OCI-LY1 (cell line): ENCODE results near the gene PRRC1.

ENCODE experiments used
- CTCF ChIP-seq: fragments of 200-600 bp; sonication (generic), shearing (Covaris generic); IDR thresholded peaks from 2 replicates; pipeline ENCODE4 v1.5.1; 2017; ENCODE audit warnings: mild to moderate bottlenecking, antibody characterized with exemption, low read length, moderate library complexity, mixed read lengths
- EZH2 ChIP-seq: fragments of 200-600 bp; sonication (generic), shearing (Covaris generic); IDR thresholded peaks from 2 replicates; pipeline ENCODE4 v1.8.0; 2017; ENCODE audit warnings: borderline replicate concordance, mixed run types, mild to moderate bottlenecking, antibody characterized with exemption, low read length, moderate library complexity, mixed read lengths

- TF ChIP-seq CTCF: no peak
- no peak for TF ChIP-seq EZH2
These were observed 66.4 kb downstream of the PRRC1 start for GRCh38 chr5:127583866-127584265.
